Activated CD4-positive, alpha-beta T cell treated with anti-CD3 and anti-CD28 coated beads, Interleukin-2, Interleukin-4, amounts not matched to agents 100 ng/mL and 50 ng/mL, durations not matched to agents 16 hours and 8 hours (primary cell): ENCODE results near the gene MZF1.
"Not testable (repeated sequence)": the region's sequence is repeated elsewhere in the genome, so short reads cannot be mapped to it uniquely, and the experiment has no call there.

Experiments
- DNase-seq: peaks from one replicate; pipeline ENCODE4 v3.0.0-alpha.2; 2020; ENCODE audit warnings: low spot score

MZF1 gene

DNA sequence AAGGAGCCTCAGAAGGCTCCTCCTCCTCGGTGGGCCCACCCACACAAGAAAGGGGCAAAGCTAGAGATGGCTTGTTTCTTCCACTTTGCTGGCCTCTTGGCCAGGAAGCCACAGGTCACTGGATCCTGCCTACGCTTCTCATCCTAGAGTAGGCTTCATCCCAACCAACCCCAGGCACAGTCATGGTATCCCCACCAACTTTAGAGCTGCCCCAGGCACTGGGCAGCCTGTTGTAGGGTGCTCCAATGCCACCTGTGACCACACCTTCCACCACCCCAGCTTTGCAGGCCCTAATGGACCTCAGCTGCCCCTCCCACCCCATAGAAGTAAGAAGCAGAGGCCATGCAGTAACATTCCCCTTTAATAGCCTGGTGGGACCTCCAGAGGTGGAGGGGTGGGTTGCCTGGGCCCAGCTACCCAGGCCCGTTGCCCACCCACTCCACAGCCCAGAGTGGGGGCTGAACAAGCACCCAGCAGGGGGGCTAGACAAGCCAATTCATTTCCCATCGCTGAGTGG is 17.7 kb downstream of the MZF1 start:
- no peak for DNase-seq

GRCh38 chr19:58554494-58555368 is 18.4 kb downstream of the MZF1 start, which contains the start of gene CHMP2A:
TSS of gene CHMP2A (minus strand) at chr19:58555105. CDS start at chr19:58554212, 893 bp downstream.
- DNase-seq, result peak; percentile 99

GRCh38 chr19:58553799-58554493 is 19.2 kb downstream of the MZF1 start:
- DNase-seq, result no peak

- no peak for DNase-seq
Observed at GRCh38 chr19:58552655-58553054, 20.5 kb downstream of the MZF1 start.

DNA sequence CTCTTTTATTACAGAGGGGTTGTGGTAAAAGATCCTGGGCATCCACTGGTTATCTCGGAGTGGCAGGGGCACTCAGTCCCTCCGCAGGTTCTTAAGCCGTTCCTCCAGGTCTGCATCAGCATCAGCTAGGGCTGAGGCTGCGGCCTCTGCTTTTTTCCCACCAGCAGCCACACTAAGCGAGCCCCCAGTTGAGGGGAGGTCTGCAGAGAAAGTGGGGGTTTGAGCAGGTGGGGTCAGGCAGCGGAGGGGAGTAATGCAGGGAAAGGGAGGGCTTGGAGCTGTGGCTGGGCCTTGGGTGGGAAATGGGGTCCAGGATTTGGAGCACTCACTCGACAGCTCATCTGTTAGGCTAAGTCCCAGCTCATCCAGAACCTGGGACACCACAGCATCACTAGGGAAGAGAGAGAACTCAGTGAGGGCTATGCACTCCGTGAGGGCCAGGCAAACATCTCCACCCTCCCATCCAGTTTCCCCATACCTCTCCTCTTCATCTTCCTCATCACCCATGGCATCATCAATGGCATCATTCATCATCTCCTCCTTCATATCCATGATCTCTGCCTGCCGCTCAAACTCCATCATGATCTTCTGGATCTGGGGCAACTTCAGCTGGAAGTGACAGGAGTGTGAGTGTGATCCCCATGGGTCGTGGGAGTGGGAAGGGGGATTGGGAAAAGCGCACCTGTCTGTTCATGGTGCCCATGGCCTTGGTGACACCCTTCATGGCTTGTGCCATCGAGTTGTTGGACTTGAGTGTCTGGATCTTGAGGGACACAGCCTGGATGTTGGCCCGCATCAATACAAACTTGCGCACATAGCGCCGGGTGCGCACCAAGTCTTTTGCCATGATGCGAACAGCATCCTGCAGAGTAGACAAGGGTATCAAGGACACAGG is 21.3 kb downstream of the MZF1 start:
- no peak for DNase-seq

DNA sequence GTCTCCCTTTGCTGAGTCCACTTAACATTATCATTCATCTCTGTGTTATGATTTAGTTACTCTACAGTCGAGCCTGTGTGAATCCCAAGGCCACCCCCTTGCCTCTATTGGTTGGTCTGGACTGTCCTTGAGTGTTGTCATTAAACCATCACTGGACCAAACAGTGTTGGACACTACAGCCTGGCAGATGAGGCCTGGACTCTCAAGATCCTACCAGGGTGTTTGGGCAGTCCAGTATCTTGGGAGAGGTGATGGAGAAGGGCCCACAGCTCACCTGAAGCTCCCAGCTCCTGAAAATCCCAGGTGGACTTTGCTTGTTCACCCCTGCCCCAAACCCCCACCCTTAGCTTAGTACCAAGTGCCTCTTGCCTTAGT is 22.0 kb downstream of the MZF1 start:
- DNase-seq, result no peak

DNA sequence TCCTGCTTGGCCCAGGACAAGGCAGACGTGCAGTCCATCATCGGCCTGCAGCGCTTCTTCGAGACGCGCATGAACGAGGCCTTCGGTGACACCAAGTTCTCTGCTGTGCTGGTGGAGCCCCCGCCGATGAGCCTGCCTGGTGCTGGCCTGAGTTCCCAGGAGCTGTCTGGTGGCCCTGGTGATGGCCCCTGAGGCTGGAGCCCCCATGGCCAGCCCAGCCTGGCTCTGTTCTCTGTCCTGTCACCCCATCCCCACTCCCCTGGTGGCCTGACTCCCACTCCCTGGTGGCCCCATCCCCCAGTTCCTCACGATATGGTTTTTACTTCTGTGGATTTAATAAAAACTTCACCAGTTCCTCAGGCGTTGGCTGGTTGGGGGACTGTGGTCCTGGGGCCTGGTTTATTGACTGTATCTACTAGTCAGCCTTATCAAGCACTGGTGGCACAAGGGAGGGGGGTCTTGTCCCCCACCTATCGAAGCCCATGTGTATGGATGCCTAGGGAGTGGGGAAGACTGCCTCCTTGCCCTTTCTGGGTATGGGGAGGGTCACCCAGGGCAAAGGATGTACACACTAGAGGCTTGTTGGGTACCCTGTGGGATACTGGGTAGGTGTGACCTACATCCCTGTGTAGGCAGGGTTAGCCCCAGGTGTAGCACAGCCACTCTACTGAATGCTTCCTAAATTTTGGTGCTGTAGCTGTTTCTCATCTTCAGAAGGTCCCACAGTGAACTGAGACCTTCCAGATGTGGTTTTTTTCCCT is 22.6 kb downstream of the MZF1 start:
- DNase-seq, result no peak

DNA sequence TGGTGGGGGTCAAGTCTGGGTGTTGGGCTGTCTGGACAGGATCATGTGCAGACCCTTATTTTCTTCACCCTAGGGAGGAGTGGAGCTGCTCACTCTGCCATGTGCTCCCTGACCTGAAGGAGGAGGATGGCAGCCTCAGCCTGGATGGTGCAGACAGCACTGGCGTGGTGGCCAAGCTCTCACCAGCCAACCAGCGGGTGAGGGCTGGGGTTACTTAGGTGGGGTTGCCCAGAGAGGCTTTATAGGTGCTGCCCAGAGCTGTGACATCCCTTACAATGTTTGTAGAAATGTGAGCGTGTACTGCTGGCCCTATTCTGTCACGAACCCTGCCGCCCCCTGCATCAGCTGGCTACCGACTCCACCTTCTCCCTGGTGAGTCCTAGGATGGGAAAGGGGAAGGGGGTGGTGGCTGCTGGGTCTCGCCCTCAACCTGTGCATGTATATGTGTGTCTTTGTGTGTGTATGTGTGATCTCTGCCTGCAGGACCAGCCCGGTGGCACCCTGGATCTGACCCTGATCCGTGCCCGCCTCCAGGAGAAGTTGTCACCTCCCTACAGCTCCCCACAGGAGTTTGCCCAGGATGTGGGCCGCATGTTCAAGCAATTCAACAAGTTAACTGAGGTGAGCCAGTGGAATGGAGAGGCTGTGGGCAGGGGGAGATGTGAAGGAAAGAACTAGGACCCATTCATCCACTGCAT is 23.3 kb downstream of the MZF1 start:
- DNase-seq, result no peak

GRCh38 chr19:58548859-58549663 is 24.1 kb downstream of the MZF1 start:
- no peak for DNase-seq

DNA sequence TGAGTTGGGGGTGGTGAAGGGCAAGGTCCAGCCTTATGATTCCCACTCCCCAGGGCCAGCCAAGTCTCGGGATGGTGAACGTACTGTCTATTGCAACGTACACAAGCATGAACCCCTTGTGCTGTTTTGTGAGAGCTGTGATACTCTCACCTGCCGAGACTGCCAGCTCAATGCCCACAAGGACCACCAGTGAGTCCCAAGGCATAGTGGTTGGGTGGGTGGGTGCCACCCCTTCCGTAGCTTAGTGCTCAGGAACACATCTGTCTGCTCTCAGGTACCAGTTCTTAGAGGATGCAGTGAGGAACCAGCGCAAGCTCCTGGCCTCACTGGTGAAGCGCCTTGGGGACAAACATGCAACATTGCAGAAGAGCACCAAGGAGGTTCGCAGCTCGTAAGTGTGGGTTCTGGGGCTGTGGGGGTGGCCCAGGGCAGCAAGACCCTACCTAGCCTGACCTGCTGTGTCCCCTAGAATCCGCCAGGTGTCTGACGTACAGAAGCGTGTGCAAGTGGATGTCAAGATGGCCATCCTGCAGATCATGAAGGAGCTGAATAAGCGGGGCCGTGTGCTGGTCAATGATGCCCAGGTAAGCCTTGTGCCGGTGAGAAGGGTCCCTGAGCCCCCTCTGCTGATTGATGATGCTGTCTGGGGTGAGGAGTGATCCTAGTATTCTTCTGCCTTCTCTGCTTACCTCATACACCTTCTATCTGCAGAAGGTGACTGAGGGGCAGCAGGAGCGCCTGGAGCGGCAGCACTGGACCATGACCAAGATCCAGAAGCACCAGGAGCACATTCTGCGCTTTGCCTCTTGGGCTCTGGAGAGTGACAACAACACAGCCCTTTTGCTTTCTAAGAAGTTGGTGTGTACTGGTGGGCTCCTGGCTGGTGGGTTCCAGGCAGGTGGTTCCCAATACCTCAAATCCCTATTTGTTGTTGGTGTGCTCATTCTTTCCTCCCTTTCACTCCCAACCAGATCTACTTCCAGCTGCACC is 25.5 kb downstream of the MZF1 start:
- DNase-seq, result no peak

DNA sequence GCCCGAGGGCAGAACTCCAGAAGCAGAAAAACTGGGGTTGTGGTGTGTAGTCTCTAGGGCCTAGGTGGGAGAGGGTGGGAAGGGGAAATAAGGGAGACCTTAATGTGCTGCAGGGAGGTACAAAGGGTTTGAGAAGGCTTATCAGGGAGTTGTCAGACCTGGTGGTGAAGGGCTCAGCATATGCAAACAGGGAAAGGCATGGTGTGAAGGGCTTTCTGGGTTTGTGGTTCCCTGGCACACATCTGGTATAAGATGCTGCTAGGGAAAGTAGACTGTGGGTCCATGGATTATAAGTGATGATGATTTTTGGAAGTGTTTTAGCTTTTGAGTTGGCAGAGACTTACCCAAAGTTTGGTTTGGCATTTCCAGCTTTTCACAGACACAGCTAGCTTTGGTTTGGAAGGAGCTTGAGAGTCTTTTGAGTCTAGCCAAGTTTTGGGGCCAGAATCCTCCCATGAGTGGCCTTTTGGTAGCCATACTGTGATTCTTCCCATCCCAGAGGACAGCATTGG is 27.1 kb downstream of the MZF1 start:
- DNase-seq, result no peak

DNA sequence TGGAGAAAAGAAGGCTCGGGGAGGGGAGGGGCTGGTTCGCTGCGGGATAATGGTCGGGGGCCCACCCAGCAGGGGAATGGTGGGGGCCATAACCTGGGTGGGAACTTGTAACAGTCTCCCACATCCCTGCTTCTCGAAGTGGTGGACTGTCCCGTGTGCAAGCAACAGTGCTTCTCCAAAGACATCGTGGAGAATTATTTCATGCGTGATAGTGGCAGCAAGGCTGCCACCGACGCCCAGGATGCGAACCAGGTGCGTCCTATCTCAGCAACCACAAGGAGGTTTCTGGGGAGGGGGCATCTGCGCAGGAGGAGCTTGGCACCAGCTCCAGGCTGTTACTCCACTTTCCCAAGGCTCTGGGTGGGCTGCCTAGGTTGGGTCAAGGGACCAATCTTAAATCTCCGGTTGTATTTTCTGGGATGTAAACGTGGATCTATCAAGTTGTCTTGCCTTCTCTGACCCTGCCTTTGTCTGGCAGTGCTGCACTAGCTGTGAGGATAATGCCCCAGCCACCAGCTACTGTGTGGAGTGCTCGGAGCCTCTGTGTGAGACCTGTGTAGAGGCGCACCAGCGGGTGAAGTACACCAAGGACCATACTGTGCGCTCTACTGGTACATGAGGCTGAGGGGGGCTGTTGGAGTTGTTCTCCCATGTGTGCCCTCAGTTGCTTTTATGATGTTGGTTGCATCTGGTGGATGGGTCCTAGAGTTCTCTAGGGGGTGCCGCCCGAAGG is 27.7 kb downstream of the MZF1 start:
- DNase-seq, result no peak

GRCh38 chr19:58544591-58545285 is 28.4 kb downstream of the MZF1 start:
- peak; percentile 61 for DNase-seq

DNA sequence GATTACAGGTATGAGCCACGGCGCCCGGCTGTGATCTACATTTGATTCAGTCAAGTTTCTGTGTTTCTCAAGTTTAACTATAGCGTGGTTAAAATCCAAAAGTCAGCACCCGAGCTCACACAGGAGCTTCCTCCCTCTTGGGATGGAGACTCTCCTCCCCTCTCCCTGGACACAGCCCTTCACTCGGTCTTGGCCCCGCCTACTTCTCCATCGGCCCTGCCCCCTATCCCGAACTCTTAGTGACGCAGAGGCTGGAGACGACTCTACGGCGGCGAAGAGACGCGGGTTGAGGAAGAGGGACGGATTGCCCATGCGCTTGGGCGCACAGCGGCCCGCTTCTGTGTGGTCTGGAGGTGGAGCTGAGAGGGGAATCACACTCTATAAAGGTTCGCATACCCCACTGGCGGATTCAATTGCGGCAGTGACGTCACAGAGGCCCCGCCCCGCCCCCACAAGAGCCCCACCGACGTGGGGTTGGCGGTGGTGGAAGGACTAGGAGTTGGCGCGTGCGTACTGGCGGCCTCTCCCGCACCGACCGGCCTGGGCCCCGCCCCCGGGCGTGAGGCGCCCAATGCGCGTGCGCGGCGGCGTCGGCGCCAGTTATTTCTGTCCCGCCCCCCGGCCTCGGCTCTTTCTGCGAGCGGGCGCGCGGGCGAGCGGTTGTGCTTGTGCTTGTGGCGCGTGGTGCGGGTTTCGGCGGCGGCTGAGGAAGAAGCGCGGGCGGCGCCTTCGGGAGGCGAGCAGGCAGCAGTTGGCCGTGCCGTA is 29.1 kb downstream of the MZF1 start, which contains the start of gene TRIM28:
Gene TRIM28, plus strand, starts transcription at position 239 of the 765 bp plus-strand sequence. CDS start 694 bp downstream, outside the sequence.
- DNase-seq, result peak; percentile 100

GRCh38 chr19:58542641-58543372 is 30.3 kb downstream of the MZF1 start:
- DNase-seq, result not testable (repeated sequence)
